Ascending aorta (tissue), 2 donors: ENCODE data around the gene RS1. TPM values are rescaled to one million over a fixed set of nuclear protein-coding genes. Genes with fewer than 3 reads are reported as not detected.

Experiments
- DNase-seq, 2 donors: peaks; one replicate each; pipeline ENCODE4 v3.0.0-alpha.2; 2019; ENCODE audit warnings: low spot score in 2 of 2
- H3K27ac ChIP-seq, 2 donors: fragments of 200-600 bp; sonication (generic); one replicate each; pipeline ENCODE4 v1.5.1; 2016 to 2017; ENCODE audit warnings: mild to moderate bottlenecking in 1 of 2
- H3K27me3 ChIP-seq: fragments of 200-600 bp; sonication (generic); one replicate; pipeline ENCODE4 v1.5.1; 2017
- H3K36me3 ChIP-seq, 2 donors: fragments of 200-600 bp; sonication (generic); one replicate each; pipeline ENCODE4 v1.5.1; 2016
- H3K4me1 ChIP-seq, 2 donors: fragments of 200-600 bp; sonication (generic); one replicate each; pipeline ENCODE4 v1.5.1; 2016 to 2017; ENCODE audit warnings: mild to moderate bottlenecking in 1 of 2
- H3K4me3 ChIP-seq, 2 donors: fragments of 200-600 bp; sonication (generic); one replicate each; pipeline ENCODE4 v1.5.1; 2016 to 2017; ENCODE audit warnings: mild to moderate bottlenecking in 1 of 2
- H3K9me3 ChIP-seq, 2 donors: fragments of 200-600 bp; sonication (generic); one replicate each; pipeline ENCODE4 v1.5.1; 2016
- intact Hi-C: fragments of 100-400 bp; cut with DNase I; formaldehyde crosslinking; loops from one replicate; pipeline ENCODE4 v1.15.1; 2023
- total RNA-seq: library from RNA; depleted of rRNA; stranded (reverse); fragments of >200 nt; gene quantifications from one replicate; pipeline ENCODE4 v1.1.0, GENCODE V29; 2016
- TF ChIP-seq, protein P1 (sequence below), 3 experiments: fragments of 200-600 bp in 2 of 3; fragments of 450-650 bp in 1 of 3; sonication (generic) in 2 of 3; IDR thresholded peaks; one replicate each; pipeline ENCODE4 v1.5.1; 2016 to 2019; ENCODE audit warnings: antibody characterized with exemption in 3 of 3, mild to moderate bottlenecking in 1 of 3, moderate library complexity in 1 of 3

RS1 gene
- total RNA-seq, 1 donor from 2014 or later, result not detected

DNA sequence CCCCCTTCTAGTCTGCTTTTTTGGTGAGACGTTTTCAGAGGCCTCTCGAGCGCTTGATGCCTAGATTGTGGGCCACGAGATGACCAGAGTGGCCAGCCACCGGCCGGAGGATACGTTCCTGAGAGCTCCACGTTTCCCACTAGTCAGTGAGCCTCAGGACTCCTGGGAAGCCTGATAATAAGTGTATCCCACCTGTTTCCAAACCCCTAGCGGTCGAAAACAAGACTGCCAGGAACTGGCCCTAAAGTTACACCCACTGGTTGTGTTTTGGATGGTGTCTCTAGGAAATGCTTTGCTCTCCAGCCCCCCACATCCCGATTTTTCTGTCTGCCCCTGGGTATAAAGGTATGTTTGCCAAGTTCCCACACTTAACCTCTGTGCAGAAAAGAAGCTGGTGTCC is 4.6 kb upstream of the RS1 start:
- DNase-seq, result no peak
- TF ChIP-seq, protein P1, sequence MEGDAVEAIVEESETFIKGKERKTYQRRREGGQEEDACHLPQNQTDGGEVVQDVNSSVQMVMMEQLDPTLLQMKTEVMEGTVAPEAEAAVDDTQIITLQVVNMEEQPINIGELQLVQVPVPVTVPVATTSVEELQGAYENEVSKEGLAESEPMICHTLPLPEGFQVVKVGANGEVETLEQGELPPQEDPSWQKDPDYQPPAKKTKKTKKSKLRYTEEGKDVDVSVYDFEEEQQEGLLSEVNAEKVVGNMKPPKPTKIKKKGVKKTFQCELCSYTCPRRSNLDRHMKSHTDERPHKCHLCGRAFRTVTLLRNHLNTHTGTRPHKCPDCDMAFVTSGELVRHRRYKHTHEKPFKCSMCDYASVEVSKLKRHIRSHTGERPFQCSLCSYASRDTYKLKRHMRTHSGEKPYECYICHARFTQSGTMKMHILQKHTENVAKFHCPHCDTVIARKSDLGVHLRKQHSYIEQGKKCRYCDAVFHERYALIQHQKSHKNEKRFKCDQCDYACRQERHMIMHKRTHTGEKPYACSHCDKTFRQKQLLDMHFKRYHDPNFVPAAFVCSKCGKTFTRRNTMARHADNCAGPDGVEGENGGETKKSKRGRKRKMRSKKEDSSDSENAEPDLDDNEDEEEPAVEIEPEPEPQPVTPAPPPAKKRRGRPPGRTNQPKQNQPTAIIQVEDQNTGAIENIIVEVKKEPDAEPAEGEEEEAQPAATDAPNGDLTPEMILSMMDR (IDR thresholded peaks at IDR 0.05), result no peak
- Histone ChIP-seq H3K36me3 (no peaks in the 10 kb centered on the region), H3K4me1 (no peaks in the 10 kb centered on the region), H3K9me3 (no peaks in the 10 kb centered on the region), H3K27ac (no peak overlapping the region), H3K4me3 (no peak overlapping the region), H3K27me3 (no peaks in the 10 kb centered on the region)
- intact Hi-C loops, result loop anchor here (2.0 to 10.0 kb wide), 3 partner anchors 156 to 668 kb away; partner anchors contain the start of gene PDHA1

DNA sequence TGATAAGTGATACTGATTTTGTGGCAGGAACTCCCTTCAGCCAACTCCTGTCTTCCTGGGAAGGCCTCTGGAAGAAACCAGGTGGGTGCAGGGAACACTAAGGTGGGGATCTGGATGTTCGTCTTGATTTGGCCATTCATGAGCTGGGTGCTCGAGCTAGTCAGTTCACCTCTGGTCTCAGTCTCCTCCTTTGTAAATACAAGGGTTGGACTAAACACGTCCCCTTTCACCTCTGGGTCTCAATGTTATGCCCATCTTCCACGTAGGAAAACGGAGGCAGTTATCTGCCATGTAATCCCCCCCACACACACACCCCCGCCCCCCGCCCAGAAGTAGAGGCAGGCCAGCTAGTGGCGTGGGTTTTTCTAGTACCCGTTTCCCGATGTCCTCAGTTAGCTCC is 4.1 kb upstream of the RS1 start:
- Histone ChIP-seq H3K9me3 (no peaks in the 10 kb centered on the region), H3K27ac (no peak overlapping the region), H3K27me3 (no peaks in the 10 kb centered on the region), H3K4me1 (no peaks in the 10 kb centered on the region), H3K4me3 (no peak overlapping the region), H3K36me3 (no peaks in the 10 kb centered on the region)
- no peak for DNase-seq
- intact Hi-C loops, result loop anchor here (2.0 to 10.0 kb wide), 3 partner anchors 156 to 669 kb away; partner anchors contain the start of gene PDHA1
- TF ChIP-seq, protein P1 (IDR thresholded peaks at IDR 0.05), result no peak

DNA sequence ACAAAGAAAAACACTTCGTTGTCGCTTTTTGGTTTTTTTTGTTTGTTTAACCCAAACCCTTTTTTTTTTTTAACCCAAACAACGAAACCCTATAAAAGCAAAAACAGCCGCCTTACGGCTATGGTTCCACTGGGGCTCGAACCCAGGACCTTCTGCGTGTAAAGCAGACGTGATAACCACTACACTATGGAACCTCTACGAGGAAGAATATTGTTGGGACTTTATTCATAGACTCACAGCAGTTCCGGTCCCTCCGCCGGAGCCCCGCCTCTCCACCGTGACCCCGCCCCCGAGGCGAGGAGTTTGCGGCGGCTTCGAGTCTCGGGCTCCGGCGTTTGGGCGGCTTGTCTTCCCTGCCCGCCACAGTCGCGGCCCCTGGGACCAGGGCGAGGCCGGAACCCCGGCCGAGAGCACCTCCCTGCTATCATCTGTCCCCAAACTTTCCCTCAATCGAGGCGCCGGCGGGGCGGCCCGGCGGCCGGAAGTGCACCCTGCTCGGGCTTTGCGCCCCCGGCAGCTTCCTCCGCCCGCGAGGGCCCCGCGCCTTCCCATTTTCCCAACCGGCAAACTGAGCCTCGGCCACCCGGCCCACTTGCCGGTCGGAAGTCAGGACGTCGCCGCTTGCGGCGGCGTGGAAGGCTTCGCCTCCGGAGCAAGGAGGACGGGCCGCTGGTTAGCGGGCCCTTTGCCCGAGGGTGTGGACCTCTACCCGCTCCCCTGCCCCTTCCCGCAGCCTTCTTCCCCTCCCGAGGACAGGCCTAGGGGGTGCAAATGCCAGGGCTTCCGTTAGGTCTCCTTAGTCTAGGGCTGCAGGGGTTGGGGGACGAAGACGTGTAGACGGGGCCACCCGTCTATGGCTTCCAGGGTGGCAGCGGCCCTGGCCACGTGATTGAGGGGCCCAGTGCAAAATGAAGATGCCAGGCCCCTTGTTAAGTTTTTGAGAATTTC is 3.2 kb upstream of the RS1 start:
- Histone ChIP-seq H3K36me3 (no peaks in the 10 kb centered on the region), H3K4me1 (no peaks in the 10 kb centered on the region), H3K9me3 (no peaks in the 10 kb centered on the region), H3K4me3 (peak overlapping the region; percentile 60 to 69), H3K27ac (peak overlapping the region; percentile 89 to 95), H3K27me3 (no peaks in the 10 kb centered on the region)
- peak in 1 of 2 donors; percentile 85 for DNase-seq
- TF ChIP-seq, protein P1 (IDR thresholded peaks at IDR 0.05), result no peak
- intact Hi-C loops, result loop anchor here (1.0 to 10.0 kb wide), 5 partner anchors 10 to 670 kb away; partner anchors contain the start of genes CDKL5 and PDHA1

GRCh38 chrX:18674417-18674787 is 2.5 kb upstream of the RS1 start:
- TF ChIP-seq, protein P1 (IDR thresholded peaks at IDR 0.05), result no peak
- intact Hi-C loops, result loop anchor here (1.0 to 10.0 kb wide), 4 partner anchors 11 to 670 kb away; partner anchors contain the start of genes CDKL5 and PDHA1
- Histone ChIP-seq H3K27me3 (no peaks in the 10 kb centered on the region), H3K36me3 (no peaks in the 10 kb centered on the region), H3K4me1 (no peaks in the 10 kb centered on the region), H3K27ac (peak overlapping the region; percentile 72 to 95), H3K9me3 (no peaks in the 10 kb centered on the region), H3K4me3 (peak overlapping the region; percentile 60 to 69)
- no peak for DNase-seq

DNA sequence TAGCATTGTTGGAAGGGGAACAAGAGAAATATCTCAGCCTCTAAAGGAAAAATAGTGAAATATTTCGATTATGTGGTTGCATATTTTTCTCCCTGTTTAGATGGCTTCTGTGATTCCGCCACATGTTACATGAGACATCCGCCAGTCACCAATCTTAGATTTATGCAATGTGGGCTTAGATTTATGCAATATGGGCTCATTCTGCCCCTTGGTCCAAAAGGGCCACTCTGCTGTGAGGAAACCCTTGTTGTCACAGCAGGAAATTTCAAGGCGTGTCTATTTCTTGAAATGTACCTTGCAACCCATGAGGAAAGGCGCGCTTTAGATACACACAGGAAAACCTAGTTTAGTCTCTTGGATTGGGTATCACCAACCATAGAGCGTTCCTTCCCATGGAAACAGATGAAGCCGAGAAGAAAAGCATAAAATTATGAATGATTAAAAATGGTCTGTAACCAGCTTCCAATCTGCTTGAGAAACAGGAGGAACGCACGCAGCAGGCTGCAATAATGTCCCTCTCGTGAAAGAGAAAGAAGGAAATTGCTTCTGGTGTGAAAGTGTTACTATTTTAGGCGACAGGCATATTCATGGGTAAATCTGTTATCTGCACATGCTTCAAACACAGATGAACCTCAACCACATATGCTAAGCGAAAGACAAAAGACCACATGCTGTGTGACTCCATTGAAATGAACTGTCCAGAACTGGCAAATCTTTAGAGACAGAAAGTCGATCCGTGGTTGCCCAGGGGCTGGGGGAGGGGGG is 3.7 kb downstream of the RS1 start:
- intact Hi-C loops, result no loop called here
- no peaks in the 10 kb centered on the region for H3K4me1 ChIP-seq
- H3K27ac ChIP-seq, result no peak overlapping the region
- no peaks in the 10 kb centered on the region for H3K9me3 ChIP-seq
- no peaks in the 10 kb centered on the region for H3K36me3 ChIP-seq
- H3K4me3 ChIP-seq, result no peak overlapping the region
- no peaks in the 10 kb centered on the region for H3K27me3 ChIP-seq
- TF ChIP-seq, protein P1 (IDR thresholded peaks at IDR 0.05), result no peak
- DNase-seq, result no peak
